SK-N-SH treated with all-trans-retinoic acid at 6 μM for 48 hours (cell line): ENCODE measurements around the gene TBC1D2B.
"Not testable (repeated sequence)": the region's sequence is repeated elsewhere in the genome, so short reads cannot be mapped to it uniquely, and the experiment has no call there.

Experiments used
- OSR1 ChIP-seq: fragments of 250-450 bp; sonication (Bioruptor Pico); IDR thresholded peaks from 2 replicates; pipeline ENCODE4 v1.8.0; 2022; ENCODE audit warnings: moderate library complexity, mild to moderate bottlenecking, inconsistent platforms
- PATZ1 ChIP-seq: fragments of 250-450 bp; sonication (Bioruptor Pico); IDR thresholded peaks from 2 replicates; pipeline ENCODE4 v1.8.0; 2020; ENCODE audit warnings: mild to moderate bottlenecking, moderate library complexity, borderline replicate concordance
- POU6F1 ChIP-seq: fragments of 250-450 bp; sonication (Bioruptor Pico); IDR thresholded peaks from 2 replicates; pipeline ENCODE4 v1.8.0; 2021; ENCODE audit warnings: low read depth, mild to moderate bottlenecking, moderate library complexity, borderline replicate concordance
- ZFP30 ChIP-seq: fragments of 450-650 bp; formaldehyde crosslinking; IDR thresholded peaks from 2 replicates; pipeline ENCODE4 v1.5.0; 2022; ENCODE audit warnings: mild to moderate bottlenecking, moderate library complexity
- ZNF565 ChIP-seq: fragments of 450-650 bp; formaldehyde crosslinking; conservative IDR thresholded peaks from 2 replicates; pipeline ENCODE4 v1.5.0; 2020; ENCODE audit warnings: low read depth, mild to moderate bottlenecking, moderate library complexity
- ZNF8 ChIP-seq: fragments of 450-650 bp; formaldehyde crosslinking; IDR thresholded peaks from 2 replicates; pipeline ENCODE4 v1.5.0; 2020; ENCODE audit warnings: mild to moderate bottlenecking, moderate library complexity

GRCh38 chr15:77976760-77977525 lies 100.6 kb downstream of the TBC1D2B start:
- not testable (repeated sequence) for TF ChIP-seq ZFP30, ZNF8, ZNF565, PATZ1, POU6F1, OSR1 (CRISPR knock-in tag)
